ENCODE measurements around the gene NHSL1.

NHSL1 gene

DNA sequence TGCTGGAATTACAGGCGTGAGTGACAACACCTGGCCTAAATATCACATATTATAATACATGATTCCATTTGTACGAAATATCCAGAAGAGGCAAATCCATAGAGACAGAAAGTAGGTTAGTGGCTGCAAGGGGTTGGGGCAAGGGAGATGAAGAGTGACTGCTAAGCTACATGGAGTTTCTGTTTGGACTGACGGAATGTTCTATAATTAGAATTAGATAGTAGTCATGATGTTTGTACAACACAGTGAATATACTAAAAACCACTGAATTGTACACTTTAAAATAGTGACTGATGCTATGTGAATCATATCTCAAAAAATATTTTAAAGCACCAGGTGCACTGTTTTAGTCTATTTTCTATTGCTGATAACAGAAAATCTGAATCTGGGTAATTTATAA, 99.0 kb downstream of the NHSL1 start:
- no peak for DNase-seq

DNA sequence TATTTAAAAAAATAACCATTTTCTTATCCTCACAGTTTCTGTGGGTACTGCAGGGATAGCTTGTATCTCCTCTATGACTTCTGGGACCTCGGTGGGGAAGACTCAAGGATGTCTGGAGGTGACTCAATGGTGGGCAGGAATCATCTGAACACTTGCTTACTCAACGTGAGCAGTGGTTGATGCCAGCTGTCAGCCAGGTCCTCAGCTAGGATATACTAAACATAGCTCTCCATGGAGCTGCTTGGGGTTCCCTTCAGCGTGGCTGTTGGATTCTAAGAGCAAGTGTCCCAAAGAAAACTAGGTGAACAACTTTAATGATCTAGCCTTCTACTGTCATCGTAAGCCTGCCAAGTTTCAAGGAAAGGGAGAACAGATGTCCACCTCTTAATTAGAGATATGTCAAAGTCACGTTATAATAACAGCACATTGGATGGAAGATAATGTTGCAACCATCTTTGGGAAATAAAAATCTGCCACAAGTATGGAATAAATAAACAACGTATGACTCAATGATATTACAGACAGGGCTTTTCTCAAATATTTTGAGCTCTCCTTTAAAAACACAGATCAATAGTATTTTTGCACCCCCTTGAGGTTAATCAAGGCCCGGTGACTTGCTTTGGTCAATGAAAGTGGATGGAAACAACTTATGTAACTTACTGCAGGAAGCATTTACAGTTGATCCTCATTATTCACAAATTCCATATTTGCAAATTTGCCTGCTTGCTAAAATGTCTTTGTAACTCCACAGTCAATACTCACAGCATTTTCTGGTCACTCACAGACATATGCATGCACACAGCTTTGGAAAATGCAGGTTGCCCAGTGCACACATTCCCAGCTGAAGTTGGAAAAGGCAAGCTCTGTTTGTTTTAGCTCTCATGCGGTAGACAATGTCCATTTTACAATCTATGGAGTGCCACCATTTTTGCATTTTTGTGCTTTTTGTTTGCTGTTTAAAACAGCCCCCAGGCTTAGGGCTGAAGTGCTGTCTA, 101.9 kb downstream of the NHSL1 start:
- DNase-seq = no peak

GRCh38 chr6:138396709-138397108, 102.6 kb downstream of the NHSL1 start:
- DNase-seq = no peak

DNA sequence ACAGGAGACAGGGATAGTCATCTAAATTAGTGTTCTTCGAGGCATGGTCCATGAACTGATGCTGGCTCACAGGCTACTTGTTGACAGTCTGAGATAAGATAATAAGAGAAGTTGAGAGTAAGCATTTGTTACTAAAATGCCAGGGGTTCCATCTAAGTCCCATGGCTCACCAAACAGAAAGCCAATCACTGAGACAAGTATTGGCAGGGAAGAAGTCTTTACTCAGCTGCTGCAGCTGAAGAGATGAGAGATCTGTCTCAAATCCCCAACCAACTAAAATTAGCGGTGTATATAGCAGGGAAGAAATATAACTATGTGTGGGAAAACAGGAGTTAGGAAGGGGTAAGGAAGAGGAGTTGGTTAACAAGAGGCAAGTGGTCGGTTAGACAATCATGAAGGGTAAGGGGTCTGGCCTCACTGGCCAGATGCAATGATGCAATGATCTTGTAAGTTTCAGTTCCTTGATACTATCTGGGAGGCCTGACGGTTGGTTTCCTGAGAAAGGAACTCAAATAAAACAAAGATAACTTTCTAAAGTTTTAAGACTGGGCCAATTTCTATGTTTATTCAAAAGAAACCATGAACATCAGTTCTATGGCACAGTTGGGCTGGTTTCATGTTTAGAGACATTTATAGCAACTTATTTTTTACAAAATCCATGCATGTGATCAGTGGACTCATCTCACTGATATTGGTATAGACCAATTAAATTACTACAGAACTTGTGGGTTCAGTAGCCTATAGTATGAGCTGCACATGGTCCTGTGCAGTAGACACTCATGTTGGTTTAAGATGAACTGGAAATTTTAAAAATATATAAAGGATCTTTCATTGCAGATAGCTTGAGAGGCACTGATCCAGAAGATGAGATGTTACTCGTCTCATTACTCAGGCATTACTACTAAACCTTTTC, 105.2 kb downstream of the NHSL1 start:
- no peak for DNase-seq

DNA sequence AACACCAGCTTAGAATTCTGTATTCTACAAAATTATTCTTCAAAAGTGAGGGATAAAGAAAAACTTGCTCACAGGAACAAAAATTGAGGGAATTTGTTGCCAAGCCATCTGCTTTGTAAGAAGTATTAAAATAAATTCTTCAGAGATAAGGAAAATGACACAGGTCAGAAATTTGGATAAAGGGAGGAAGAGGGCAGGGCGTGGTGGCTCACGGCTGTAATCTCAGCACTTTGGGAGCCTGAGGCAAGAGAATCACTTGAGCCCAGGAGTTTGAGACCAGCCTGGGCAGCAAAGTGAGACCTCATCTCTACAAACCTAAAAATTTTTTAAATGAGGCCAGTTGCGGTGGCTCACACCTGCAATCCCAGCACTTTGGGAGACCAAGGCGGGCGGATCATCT, 109.7 kb downstream of the NHSL1 start:
- DNase-seq = no peak

DNA sequence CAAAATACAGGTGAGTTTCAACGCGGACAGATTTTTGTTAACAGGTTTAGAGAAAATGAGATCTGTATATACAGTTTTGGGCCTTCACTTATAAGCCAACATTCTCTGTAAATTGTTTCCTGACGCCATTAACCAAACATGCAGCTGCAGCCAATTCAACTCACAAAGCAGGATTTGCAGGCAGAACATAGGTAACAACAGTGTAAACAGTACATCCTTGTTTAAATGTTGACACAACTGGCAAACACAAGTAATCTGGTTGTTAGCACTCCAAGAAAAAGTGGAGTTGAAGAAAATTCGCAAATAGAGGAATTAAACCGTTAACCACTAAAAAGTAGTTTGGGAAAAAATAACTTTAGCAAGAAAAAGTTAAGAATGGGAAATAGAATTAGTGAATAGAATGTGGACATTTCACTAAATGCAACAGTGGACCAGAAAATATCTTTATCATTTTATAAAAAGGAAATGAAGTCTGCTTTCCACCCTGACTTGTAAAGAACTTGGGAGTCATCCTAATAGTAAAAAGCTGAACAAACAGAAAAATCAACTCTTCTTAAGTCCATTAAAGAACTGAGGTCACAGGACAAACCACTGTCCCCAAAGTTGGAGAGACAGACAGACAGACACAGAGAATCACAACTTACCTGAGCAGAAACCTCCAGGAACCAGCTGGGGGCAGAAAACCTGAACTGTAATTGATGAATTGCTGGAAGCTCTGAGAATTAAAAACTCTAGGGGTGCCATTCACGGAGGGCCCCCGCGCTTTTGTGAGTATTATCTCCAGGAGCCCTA, 111.5 kb downstream of the NHSL1 start:
- no peak for DNase-seq

GRCh38 chr6:138386897-138387296, 112.4 kb downstream of the NHSL1 start:
- DNase-seq = no peak

DNA sequence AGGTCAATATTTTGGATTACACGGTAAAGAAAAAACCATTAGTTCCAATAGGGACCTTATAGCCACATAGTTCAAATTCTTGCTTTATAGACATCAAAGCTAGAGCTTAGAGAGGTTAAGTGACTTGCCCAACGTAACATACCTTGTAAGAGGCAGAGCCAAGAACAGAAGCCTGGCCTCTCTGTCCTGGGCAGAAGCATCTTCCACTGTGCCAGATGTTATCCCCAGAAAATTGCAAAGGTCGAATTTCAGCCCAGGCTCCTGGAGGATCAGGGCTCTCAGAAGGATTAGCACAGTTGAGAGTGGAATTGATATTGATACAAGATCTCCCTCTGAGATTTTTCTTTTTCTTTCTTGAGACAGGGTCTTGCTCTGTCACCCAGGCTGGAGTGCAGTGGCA, 115.5 kb downstream of the NHSL1 start:
- DNase-seq = no peak

DNA sequence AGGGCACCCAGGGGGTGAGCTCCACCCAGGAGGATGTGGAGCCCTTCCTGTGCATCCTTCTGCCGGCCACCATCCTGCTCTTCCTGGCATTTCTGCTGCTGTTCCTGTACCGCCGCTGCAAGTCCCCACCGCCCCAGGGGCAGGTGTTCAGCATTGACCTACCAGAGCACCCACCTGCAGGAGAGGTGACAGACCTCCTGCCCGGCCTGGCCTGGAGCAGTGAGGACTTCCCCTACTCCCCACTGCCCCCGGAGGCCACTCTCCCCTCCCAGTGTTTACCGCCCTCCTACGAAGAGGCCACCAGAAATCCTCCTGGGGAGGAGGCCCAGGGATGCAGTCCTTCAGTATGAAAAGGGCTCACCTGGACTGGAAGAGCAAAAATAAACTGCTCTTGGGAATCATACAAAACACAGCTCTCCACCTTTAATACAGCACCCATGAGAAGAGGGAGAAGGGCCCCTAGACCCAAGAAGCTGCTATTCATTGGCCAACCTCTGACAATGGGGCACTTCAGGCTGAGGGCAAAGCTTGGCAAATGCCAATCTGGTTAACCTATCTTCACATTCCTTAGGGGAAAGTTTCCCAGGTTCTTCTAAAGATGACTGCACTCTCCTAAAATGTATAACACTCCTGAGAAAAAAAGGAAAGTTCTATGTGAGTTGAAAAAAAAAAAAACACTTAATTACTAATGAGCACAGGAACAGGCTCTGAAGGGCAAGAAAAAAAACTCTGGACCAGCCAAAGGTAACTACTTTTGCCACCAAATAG, 116.6 kb downstream of the NHSL1 start:
- DNase-seq = no peak

- no peak for DNase-seq
Measured at GRCh38 chr6:138378463-138378862, 120.8 kb downstream of the NHSL1 start.

GRCh38 chr6:138377844-138378243, 121.5 kb downstream of the NHSL1 start, which contains the start of gene SMIM28:
Gene SMIM28, plus strand, starts transcription at chr6:138377905. Its CDS starts 168 bp downstream, at chr6:138378073.
- DNase-seq = no peak

- DNase-seq = no peak
Measured at GRCh38 chr6:138377042-138377441, 122.3 kb downstream of the NHSL1 start.

DNA sequence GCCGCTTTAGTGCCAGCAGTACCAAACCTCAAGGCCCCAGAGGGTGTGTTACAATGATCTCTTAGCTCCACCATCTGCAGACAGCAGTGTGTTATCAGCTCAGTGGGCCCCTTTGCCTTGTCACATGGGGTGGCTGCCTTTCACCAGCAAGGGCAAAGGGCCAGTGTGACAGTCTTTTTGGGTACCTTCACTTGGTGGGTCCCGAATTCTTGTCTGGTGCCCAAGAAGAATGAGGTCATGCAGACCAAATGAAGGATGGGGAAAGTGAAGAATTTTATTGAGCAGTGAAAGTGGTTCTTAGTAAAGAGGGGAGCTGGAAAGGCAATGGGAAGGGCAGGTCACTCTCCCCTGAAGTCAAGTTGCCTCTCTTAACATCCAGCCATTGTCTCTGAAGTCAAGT, 124.5 kb downstream of the NHSL1 start:
- no peak for DNase-seq

DNA sequence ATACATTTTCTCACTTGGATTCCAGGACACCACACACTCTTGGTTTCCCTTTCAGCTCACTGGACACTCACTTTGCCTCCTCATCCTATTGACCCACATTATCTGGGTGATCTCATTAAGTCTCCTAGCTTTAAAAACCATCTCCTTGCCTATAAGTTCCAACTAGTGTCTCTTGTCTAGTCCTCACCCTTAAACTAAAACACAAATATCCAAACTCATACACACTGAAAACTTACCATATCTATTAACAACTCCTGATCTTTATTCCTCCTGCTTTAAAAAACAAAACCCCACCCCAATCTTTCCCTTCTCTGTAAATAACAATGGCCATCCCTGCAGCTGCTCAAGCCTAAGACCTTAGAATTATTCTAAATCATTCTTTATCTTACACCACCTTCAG, 125.1 kb downstream of the NHSL1 start:
- DNase-seq = no peak

DNA sequence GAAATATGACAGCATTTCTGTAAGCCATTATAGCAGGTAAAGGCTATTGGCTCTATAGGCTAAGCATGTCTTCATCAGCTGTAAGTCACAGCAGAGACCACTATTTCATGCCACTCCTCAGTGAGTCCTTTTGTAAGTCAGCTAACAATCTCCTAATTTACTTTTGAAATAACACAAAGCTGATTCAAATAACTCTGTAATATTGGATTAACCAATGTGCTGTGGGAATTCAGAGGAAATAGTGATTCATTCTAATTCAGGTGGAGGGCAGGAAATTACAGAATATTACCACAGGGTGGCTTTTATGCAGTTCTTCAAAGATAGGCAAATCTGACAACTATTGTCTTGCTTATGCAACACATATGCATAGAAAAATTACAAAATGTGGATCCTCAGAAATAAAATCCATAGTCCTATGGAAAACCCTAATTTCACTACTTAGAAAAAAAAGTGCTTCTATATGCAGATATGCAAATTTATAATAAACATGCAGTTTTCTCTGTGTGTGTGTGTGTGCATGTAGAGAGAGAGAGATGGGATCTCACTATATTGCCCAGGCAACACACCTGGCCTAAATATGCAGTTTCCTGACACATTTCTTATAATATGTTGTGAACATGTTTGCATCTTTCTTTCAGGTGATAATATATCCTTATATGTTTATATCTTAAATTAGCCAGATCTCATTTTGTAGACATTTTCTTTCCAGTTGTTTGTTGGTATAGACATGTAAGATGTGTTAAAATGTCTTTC, 126.4 kb downstream of the NHSL1 start:
- DNase-seq = no peak

All from activated CD4-positive, alpha-beta T cell treated with anti-CD3 and anti-CD28 coated beads for 1 hour (primary cell).